Prostate gland (tissue), 2 donors: ENCODE measurements around the gene IPCEF1.

Experiments
- POLR2A ChIP-seq: fragments of 450-650 bp; IDR thresholded peaks from one replicate; pipeline ENCODE4 v1.6.1; 2016; ENCODE audit warnings: antibody characterized with exemption, mild to moderate bottlenecking
- TF ChIP-seq, protein P1 (sequence below), 4 experiments: fragments of 200-600 bp in 2 of 4; fragments of 450-650 bp in 2 of 4; sonication (generic) in 2 of 4; IDR thresholded peaks; 1 replicate in 3 of 4; 2 replicates in 1 of 4; pipeline ENCODE4 v1.5.1; 2016 to 2019; ENCODE audit warnings: antibody characterized with exemption in 4 of 4, mild to moderate bottlenecking in 2 of 4, moderate library complexity in 2 of 4

DNA sequence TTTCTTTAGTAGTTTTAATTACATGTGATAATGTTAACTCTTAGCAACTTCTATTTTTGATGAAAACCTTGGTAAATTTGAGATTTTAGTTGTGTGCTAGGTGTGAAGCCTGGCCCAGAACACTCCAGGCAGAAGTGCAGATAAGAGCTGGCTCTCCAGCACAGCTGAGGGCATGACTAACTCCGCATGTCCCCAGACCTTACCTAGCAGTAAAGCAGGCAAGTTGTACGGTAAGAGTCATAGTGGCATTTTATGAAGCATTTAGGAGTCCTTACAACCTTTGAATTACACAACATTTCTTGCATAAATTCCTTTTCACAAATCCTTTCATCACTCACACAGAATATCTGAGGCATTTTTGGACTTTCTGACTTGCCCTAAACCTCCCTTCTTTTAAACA is 250.4 kb downstream of the IPCEF1 start:
- no peak for TF ChIP-seq POLR2A
- TF ChIP-seq, protein P1, sequence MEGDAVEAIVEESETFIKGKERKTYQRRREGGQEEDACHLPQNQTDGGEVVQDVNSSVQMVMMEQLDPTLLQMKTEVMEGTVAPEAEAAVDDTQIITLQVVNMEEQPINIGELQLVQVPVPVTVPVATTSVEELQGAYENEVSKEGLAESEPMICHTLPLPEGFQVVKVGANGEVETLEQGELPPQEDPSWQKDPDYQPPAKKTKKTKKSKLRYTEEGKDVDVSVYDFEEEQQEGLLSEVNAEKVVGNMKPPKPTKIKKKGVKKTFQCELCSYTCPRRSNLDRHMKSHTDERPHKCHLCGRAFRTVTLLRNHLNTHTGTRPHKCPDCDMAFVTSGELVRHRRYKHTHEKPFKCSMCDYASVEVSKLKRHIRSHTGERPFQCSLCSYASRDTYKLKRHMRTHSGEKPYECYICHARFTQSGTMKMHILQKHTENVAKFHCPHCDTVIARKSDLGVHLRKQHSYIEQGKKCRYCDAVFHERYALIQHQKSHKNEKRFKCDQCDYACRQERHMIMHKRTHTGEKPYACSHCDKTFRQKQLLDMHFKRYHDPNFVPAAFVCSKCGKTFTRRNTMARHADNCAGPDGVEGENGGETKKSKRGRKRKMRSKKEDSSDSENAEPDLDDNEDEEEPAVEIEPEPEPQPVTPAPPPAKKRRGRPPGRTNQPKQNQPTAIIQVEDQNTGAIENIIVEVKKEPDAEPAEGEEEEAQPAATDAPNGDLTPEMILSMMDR (IDR thresholded peaks at IDR 0.05): no peak
